HUES64 (cell line): ENCODE results near the gene MGAT3.

ENCODE experiments used
- H3K27ac ChIP-seq: 2 replicates; pipeline ENCODE4 v1.7.0; 2013; ENCODE audit warnings: low read depth, low read length, inconsistent platforms
- H3K27me3 ChIP-seq: 2 replicates; pipeline ENCODE4 v1.6.1; 2013; ENCODE audit warnings: mild to moderate bottlenecking, low read length; ENCODE audit not compliant: insufficient read depth
- H3K36me3 ChIP-seq: 2 replicates; pipeline ENCODE4 v1.6.1; 2013; ENCODE audit warnings: mild to moderate bottlenecking, low read length; ENCODE audit not compliant: insufficient read depth
- H3K4me1 ChIP-seq: 2 replicates; pipeline ENCODE4 v1.6.1; 2013; ENCODE audit warnings: mild to moderate bottlenecking, low read length, moderate library complexity; ENCODE audit not compliant: insufficient read depth
- H3K4me3 ChIP-seq: 2 replicates; pipeline ENCODE4 v1.5.1; 2013; ENCODE audit warnings: mild to moderate bottlenecking, low read length, moderate library complexity
- H3K9ac ChIP-seq: 2 replicates; pipeline ENCODE4 v1.6.1; 2013; ENCODE audit warnings: mild to moderate bottlenecking, low read depth, low read length
- H3K9me3 ChIP-seq: 2 replicates; pipeline ENCODE4 v1.6.1; 2013; ENCODE audit warnings: low read depth, low read length; ENCODE audit not compliant: insufficient read depth
- whole genome bisulfite sequencing: fragments of 150-250, 120-280 bp; methylation state at CpG from one replicate; pipeline ENCODE4 v1.1.7; 2013; ENCODE audit warnings: missing lambda C conversion rate; 5-methylcytosine and 5-hydroxymethylcytosine counted together

MGAT3 gene

GRCh38 chr22:39466228-39467006 lies 9.6 kb downstream of the MGAT3 start:
- peaks cover 18% of the 10 kb centered on the region for H3K4me1 ChIP-seq

GRCh38 chr22:39467390-39467895 lies 10.6 kb downstream of the MGAT3 start:
- Histone ChIP-seq H3K9ac (no peak overlapping the region), H3K4me3 (no peak overlapping the region), H3K27me3 (no peaks in the 10 kb centered on the region), H3K27ac (no peak overlapping the region), H3K4me1 (peaks cover 28% of the 10 kb centered on the region), H3K9me3 (no peaks in the 10 kb centered on the region), H3K36me3 (no peaks in the 10 kb centered on the region)
- WGBS: 92% methylated on average over 17 of the region's 17 CpGs

More at GRCh38 chr22:39466228-39467006, 9.6 kb downstream of the MGAT3 start:
- H3K9me3 ChIP-seq: no peaks in the 10 kb centered on the region
- no peak overlapping the region for H3K4me3 ChIP-seq
- WGBS: 91% methylated on average over 21 of the region's 21 CpGs
- H3K27me3 ChIP-seq: no peaks in the 10 kb centered on the region
- H3K27ac ChIP-seq: no peak overlapping the region
- H3K9ac ChIP-seq: no peak overlapping the region
- H3K36me3 ChIP-seq: no peaks in the 10 kb centered on the region

- Histone ChIP-seq H3K9me3 (no peaks in the 10 kb centered on the region), H3K4me1 (peaks cover 32% of the 10 kb centered on the region), H3K27ac (no peak overlapping the region), H3K4me3 (no peak overlapping the region), H3K27me3 (no peaks in the 10 kb centered on the region), H3K36me3 (no peaks in the 10 kb centered on the region), H3K9ac (no peak overlapping the region)
- 79% methylated on average over 18 of the region's 18 CpGs for WGBS
Observed at GRCh38 chr22:39468487-39469325, 11.9 kb downstream of the MGAT3 start.

- H3K9ac ChIP-seq: no peak overlapping the region
- H3K27me3 ChIP-seq: no peaks in the 10 kb centered on the region
- no peaks in the 10 kb centered on the region for H3K9me3 ChIP-seq
- 86% methylated on average over 6 of the region's 6 CpGs for WGBS
- no peak overlapping the region for H3K27ac ChIP-seq
- peaks cover 36% of the 10 kb centered on the region for H3K4me1 ChIP-seq
- no peak overlapping the region for H3K4me3 ChIP-seq
- no peaks in the 10 kb centered on the region for H3K36me3 ChIP-seq
Observed at GRCh38 chr22:39469326-39469680, 12.5 kb downstream of the MGAT3 start.

DNA sequence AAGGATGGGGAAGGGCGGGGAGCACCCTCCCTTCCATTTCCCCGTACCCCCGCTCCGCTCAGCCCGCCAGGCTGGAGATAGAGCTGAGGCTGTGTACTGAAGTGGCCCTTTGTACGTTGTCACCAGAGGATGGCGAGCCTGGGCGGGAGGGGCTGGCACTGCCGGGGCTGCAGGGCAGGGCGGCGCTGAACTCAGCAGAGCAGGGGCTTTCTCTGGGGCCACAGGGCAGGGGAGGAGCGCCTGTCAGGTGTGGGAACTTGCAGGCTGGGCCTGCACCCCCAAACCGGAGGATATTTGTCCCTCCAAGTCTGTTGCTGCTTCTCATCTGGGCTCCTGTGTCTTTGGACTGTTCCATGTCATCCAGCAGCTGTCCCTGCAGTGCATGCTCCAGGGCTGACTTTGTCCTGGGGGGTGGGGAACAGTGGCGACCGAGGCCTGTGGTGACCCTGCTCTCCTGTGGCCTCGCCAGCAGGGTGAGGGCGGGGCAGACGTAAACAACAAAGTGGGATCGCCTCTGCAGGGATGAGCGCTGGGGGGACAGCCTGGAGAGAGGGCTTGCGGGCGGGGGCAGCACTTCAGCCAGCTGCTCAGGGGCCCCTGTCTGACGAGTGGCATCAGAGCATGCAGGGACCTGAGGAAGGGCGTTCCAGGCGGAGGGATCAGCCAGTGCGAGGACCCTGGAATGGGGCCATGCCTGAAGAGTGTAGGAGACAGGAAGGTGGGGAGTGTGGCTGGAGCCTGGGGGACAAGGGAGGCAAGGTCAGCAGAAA lies 13.1 kb downstream of the MGAT3 start:
- Histone ChIP-seq H3K27ac (no peak overlapping the region), H3K9ac (no peak overlapping the region; the same call in 1 of the 2 replicates), H3K4me3 (no peak overlapping the region), H3K27me3 (no peaks in the 10 kb centered on the region), H3K4me1 (peaks cover 41% of the 10 kb centered on the region), H3K36me3 (no peaks in the 10 kb centered on the region), H3K9me3 (no peaks in the 10 kb centered on the region)
- WGBS: 57% methylated on average over 26 of the region's 26 CpGs

DNA sequence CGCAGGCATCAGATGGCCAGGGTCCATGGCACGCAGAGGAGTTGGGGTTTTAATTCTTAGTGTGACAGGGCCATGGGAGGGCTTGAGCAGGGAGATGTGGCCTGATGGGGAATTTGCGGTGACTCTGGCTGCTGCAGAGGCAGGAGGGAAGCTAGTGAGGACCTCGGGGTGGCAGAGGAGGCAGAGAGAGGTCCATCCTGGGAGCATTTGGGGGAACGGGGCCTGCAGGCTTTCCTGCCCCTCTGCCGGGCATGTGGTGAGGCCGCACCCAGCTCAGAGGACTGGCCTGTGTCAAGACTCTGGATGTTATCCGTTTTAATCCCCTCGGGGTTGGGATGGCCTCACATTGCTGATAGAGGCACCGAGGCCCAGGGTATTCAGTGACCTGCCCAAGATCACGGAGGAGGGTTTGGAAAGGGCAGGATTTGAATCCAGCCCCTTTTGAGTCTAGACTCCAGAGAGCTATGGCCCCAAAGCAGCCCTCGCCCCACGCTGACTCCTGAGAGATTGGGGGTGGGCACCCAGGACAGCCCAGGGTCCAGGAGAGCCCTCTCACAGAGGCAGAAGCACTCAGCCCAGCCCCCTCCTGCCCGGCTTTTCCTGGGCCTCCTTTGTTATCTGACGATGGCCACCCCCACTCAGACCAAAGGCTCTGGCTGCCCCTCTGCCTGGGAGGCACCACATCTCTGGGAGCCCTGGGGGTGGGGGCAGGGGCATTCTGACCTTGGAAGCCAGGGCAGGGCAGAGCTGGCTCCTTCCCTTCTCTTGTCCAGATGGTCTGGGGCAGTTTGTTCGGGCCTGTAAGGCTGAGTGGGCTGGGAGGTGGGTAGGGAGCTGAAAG lies 13.9 kb downstream of the MGAT3 start:
- H3K9me3 ChIP-seq: no peaks in the 10 kb centered on the region
- no peak overlapping the region; the same call in 1 of the 2 replicates for H3K9ac ChIP-seq
- peak overlapping the region; percentile 15; the same call in 1 of the 2 replicates for H3K27ac ChIP-seq
- H3K4me3 ChIP-seq: no peak overlapping the region
- no peaks in the 10 kb centered on the region for H3K27me3 ChIP-seq
- peaks cover 45% of the 10 kb centered on the region for H3K4me1 ChIP-seq
- WGBS: 51% methylated on average over 16 of the region's 16 CpGs
- no peaks in the 10 kb centered on the region for H3K36me3 ChIP-seq

GRCh38 chr22:39471381-39472141 lies 14.7 kb downstream of the MGAT3 start:
- peak overlapping the region; percentile 4; the same call in 1 of the 2 replicates for H3K27ac ChIP-seq
- no peaks in the 10 kb centered on the region for H3K27me3 ChIP-seq
- H3K9me3 ChIP-seq: no peaks in the 10 kb centered on the region
- no peak overlapping the region for H3K4me3 ChIP-seq
- no peaks in the 10 kb centered on the region for H3K36me3 ChIP-seq
- peaks cover 45% of the 10 kb centered on the region for H3K4me1 ChIP-seq
- WGBS: 36% methylated on average over 13 of the region's 13 CpGs
- no peak overlapping the region for H3K9ac ChIP-seq

DNA sequence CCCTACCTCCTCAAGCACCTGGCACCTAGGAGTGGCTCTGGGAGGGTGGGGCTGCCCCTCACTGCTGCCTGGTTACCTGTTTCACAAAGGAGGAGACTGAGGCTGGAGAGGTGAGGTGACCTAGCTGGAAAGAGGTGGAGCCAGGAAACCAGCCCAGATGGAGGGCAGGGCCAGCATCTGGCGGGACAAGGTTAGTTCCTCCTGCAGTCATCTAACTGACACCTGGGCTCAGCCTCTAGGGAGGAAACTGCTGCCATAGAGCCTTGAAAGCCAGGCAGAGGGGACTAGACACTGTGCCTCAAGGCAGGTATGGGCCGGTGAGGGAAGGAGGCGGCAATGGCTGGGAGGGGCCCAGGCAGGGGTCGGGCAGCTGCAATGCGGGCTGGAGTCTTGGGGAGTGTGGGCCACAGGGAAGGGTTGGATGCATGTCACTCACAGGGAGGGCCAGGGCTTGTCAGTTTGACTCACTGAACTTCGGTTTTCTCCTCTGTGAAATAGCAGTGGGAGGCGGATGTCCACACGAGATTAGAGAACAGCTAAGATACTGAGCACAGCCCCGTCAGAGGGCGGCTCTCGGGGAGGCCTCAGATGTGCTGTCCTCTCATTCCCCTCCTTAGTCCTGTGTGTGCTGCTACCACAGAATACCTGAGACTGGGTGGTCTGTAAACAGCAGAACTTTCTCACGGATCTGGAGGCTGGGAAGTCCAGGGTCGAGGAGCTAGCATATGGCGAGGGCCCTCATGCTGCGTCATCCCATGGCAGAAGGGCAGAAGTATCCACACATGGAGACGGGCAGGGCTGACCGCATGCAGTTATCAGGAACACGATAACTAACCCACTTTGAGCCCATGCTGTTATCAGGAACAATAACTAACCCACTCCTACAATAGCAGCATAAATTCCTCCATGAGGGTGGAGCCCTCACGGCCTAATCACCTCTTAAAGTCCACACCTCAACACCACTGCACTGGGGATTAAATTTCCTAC lies 16.1 kb downstream of the MGAT3 start:
- Histone ChIP-seq H3K27ac (no peak overlapping the region), H3K4me1 (peaks cover 45% of the 10 kb centered on the region), H3K4me3 (no peak overlapping the region), H3K27me3 (no peaks in the 10 kb centered on the region), H3K9ac (no peak overlapping the region), H3K36me3 (no peaks in the 10 kb centered on the region), H3K9me3 (no peaks in the 10 kb centered on the region)
- WGBS: 73% methylated on average over 19 of the region's 19 CpGs

- Histone ChIP-seq H3K4me3 (no peak overlapping the region), H3K9ac (no peak overlapping the region), H3K9me3 (no peaks in the 10 kb centered on the region), H3K27ac (no peak overlapping the region), H3K4me1 (peaks cover 45% of the 10 kb centered on the region), H3K36me3 (no peaks in the 10 kb centered on the region), H3K27me3 (no peaks in the 10 kb centered on the region)
- 94% methylated on average over 5 of the region's 5 CpGs for WGBS
Observed at GRCh38 chr22:39473851-39474250, 17.0 kb downstream of the MGAT3 start.
